Suprapubic skin (tissue), 4 donors: ENCODE measurements around the gene OXCT1.

Source experiments
- CTCF ChIP-seq, 2 donors: fragments of 200-600 bp in 1 of 2; fragments of 450-650 bp in 1 of 2; sonication (generic) in 1 of 2; IDR thresholded peaks; one replicate each; pipeline ENCODE4 v1.5.1; 2016 to 2019; ENCODE audit warnings: antibody characterized with exemption in 2 of 2, mild to moderate bottlenecking in 1 of 2, moderate library complexity in 1 of 2
- EP300 ChIP-seq: sonication (generic); formaldehyde crosslinking; IDR thresholded peaks from one replicate; pipeline ENCODE4 v1.6.1; 2017; ENCODE audit warnings: antibody characterized with exemption
- POLR2A ChIP-seq, 2 donors: fragments of 450-650 bp; IDR thresholded peaks; one replicate each; pipeline ENCODE4 v1.6.1; 2017; ENCODE audit warnings: antibody characterized with exemption in 2 of 2, mild to moderate bottlenecking in 2 of 2, moderate library complexity in 2 of 2
- POLR2AphosphoS5 ChIP-seq, 3 donors: sonication (generic); formaldehyde crosslinking; IDR thresholded peaks; one replicate each; pipeline ENCODE4 v1.6.1; 2017; ENCODE audit warnings: antibody characterized with exemption in 3 of 3

GRCh38 chr5:41892031-41892430 lies 21.8 kb upstream of the OXCT1 start:
- no peak for TF ChIP-seq CTCF (IDR thresholded peaks at IDR 0.05)
- TF ChIP-seq POLR2A (IDR thresholded peaks at IDR 0.05) = no peak
- TF ChIP-seq POLR2AphosphoS5 (IDR thresholded peaks at IDR 0.05) = no peak
- TF ChIP-seq EP300 = no peak
